Upper lobe of left lung (tissue), 6 donors: ENCODE results near the gene TNS3. TPM values are rescaled to one million over a fixed set of nuclear protein-coding genes. Genes with fewer than 3 reads are reported as not detected.

Experiments used
- ATAC-seq, 2 donors: fragments of 200-7000 bp; cut with Tn5 transposase; one replicate each; pipeline ENCODE4 v1.9.1; 2022; ENCODE audit warnings: mild to moderate bottlenecking in 2 of 2, moderate library complexity in 2 of 2; ENCODE audit not compliant: low FRiP score in 2 of 2
- DNase-seq, 2 donors: peaks; one replicate each; pipeline ENCODE4 v3.0.0-alpha.2; 2019 to 2020
- H3K27ac ChIP-seq, 4 donors: fragments of 200-600 bp; sonication (generic); one replicate each; pipeline ENCODE4 v1.5.1; 2016 to 2019
- H3K27me3 ChIP-seq, 4 donors: fragments of 200-600 bp; sonication (generic); one replicate each; pipeline ENCODE4 v1.5.1; 2017 to 2019
- H3K36me3 ChIP-seq, 4 donors: fragments of 200-600 bp; sonication (generic); one replicate each; pipeline ENCODE4 v1.5.1; 2016 to 2019
- H3K4me1 ChIP-seq, 4 donors: fragments of 200-600 bp; sonication (generic); one replicate each; pipeline ENCODE4 v1.5.1; 2018 to 2019
- H3K4me3 ChIP-seq, 4 donors: fragments of 200-600 bp; sonication (generic); one replicate each; pipeline ENCODE4 v1.5.1; 2017 to 2019; ENCODE audit warnings: mild to moderate bottlenecking in 2 of 4, moderate library complexity in 1 of 4
- H3K9me3 ChIP-seq, 4 donors: fragments of 200-600 bp; sonication (generic); one replicate each; pipeline ENCODE4 v1.5.1; 2018 to 2019
- EP300 ChIP-seq, 4 donors: sonication (generic); formaldehyde crosslinking; IDR thresholded peaks; one replicate each; pipeline ENCODE4 v1.5.1; 2017; ENCODE audit warnings: antibody characterized with exemption in 4 of 4, control low read depth in 2 of 4
- POLR2A ChIP-seq, 4 donors: fragments of 450-650 bp; IDR thresholded peaks; one replicate each; pipeline ENCODE4 v1.5.1; 2016 to 2017; ENCODE audit warnings: antibody characterized with exemption in 4 of 4, mild to moderate bottlenecking in 2 of 4
- POLR2AphosphoS5 ChIP-seq, 2 donors: sonication (generic); formaldehyde crosslinking; IDR thresholded peaks; one replicate each; pipeline ENCODE4 v1.5.1; 2017; ENCODE audit warnings: antibody characterized with exemption in 2 of 2
- WGBS, 2 donors: methylation state at CpG; one replicate each; pipeline ENCODE4 v1.1.5; 2017 to 2018; 5-methylcytosine and 5-hydroxymethylcytosine counted together
- total RNA-seq, 6 donors: library from RNA; depleted of rRNA in 4 of 6; stranded (reverse); fragments of >200 nt in 4 of 6; gene quantifications; one replicate each; pipeline versions ENCODE4 v1.1.0 to v1.2.1, GENCODE V29; 2016 to 2021
- TF ChIP-seq, protein P1 (sequence below), 6 experiments: fragments of 450-650 bp in 4 of 6; fragments of 200-600 bp in 2 of 6; sonication (generic) in 2 of 6; IDR thresholded peaks; one replicate each; pipeline ENCODE4 v1.5.1; 2016 to 2019; ENCODE audit warnings: antibody characterized with exemption in 6 of 6
- donor health status: DM: no; HTN: no; CAD: no; lungs with moderate emphysema.
- donor health status: DM: no; HTN: yes; CAD: no; lungs with severe emphysema.

Gene TNS3
- total RNA-seq, 6 donors from 2014 or later = 90.6 to 266 (median 143) TPM

DNA sequence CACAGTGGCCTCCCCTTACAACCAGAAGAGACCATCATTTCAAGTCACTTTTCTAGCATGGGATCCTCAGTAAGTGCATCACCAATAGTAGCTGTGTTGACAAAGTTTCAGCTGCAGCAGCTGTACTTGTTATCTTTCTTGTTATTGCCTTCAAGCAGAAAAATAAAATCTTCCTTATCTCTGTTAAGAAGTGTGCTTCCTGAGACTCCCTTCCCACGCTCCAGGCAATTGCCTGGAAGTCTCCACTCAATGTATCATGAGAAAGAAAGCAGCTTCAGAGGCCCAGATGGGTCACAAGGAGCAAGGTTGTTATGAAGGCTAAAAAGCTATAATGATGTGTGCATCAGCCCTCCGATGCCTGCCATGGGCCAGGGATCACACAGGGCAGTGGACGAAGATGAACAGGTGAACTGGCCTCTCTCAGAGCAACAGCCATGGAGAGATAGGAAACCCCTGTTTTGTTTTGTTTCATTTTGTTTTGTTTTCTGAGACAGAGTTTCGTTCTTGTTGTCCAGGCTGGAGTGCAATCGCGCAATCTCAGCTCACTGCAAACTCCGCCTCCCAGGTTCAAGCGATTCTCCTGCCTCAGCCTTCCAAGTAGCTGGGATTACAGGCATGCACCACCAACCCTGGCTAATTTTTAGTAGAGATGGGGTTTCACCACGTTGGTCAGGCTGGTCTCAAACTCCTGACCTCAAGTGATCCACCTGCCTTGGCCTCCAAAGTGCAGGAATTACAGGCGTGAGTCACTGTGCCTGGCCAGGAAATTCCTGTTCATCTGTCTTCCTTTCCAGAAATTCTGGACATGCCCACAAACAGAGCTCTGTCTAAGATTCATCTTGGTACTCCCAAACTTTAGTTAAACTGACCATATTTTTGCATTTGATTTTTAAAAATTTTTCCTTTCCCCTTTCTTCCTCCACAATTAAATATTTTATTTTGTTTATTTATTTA is 340.5 kb downstream of the TNS3 start:
- Histone ChIP-seq H3K27ac (no peak overlapping the region), H3K4me3 (no peak overlapping the region), H3K36me3 (no peaks in the 10 kb centered on the region), H3K4me1 (peaks cover 0 to 4% (median 0%) of the 10 kb centered on the region in 4 donors), H3K27me3 (no peaks in the 10 kb centered on the region), H3K9me3 (no peaks in the 10 kb centered on the region)
- ATAC-seq = no peak
- WGBS, 2 donors = 76 to 84% methylated on average over 10 of the region's 10 CpGs
- no peak for TF ChIP-seq POLR2A (IDR thresholded peaks at IDR 0.05)
- TF ChIP-seq, protein P1, sequence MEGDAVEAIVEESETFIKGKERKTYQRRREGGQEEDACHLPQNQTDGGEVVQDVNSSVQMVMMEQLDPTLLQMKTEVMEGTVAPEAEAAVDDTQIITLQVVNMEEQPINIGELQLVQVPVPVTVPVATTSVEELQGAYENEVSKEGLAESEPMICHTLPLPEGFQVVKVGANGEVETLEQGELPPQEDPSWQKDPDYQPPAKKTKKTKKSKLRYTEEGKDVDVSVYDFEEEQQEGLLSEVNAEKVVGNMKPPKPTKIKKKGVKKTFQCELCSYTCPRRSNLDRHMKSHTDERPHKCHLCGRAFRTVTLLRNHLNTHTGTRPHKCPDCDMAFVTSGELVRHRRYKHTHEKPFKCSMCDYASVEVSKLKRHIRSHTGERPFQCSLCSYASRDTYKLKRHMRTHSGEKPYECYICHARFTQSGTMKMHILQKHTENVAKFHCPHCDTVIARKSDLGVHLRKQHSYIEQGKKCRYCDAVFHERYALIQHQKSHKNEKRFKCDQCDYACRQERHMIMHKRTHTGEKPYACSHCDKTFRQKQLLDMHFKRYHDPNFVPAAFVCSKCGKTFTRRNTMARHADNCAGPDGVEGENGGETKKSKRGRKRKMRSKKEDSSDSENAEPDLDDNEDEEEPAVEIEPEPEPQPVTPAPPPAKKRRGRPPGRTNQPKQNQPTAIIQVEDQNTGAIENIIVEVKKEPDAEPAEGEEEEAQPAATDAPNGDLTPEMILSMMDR (IDR thresholded peaks at IDR 0.05) = no peak
- TF ChIP-seq EP300 (IDR thresholded peaks at IDR 0.05) = no peak
- no peak for TF ChIP-seq POLR2AphosphoS5 (IDR thresholded peaks at IDR 0.05)
- DNase-seq = no peak

DNA sequence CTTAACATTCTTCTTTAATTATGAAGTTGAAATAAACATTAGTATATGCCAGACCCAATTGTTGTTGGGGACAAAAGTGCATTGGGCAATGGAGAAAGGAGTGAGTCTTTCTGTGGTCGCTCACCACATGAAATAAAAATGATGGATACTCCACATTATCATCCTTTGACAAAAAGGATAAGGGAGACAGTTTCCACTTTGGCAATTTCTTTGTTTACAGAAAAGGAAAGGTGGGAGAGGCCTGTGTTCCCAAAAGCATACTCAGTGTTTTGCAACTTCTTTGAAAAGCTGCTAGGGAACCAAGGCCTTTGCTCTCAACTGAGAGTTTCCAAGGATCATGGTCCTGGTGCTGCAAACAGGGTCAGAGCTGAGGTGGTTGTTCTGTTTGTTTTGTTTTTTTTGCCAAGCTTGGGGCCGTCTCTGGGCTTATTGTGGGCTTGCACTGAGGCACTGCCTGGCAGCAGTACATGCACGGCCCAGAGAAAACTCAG is 341.9 kb downstream of the TNS3 start:
- Histone ChIP-seq H3K4me3 (no peak overlapping the region), H3K4me1 (peaks cover 0 to 4% (median 0%) of the 10 kb centered on the region in 4 donors), H3K27me3 (no peaks in the 10 kb centered on the region), H3K36me3 (no peaks in the 10 kb centered on the region), H3K27ac (no peak overlapping the region), H3K9me3 (no peaks in the 10 kb centered on the region)
- ATAC-seq = peak in 1 of 2 donors; percentile 27
- no peak for DNase-seq
- TF ChIP-seq, protein P1 (IDR thresholded peaks at IDR 0.05) = no peak
- no peak for TF ChIP-seq POLR2AphosphoS5 (IDR thresholded peaks at IDR 0.05)
- no peak for TF ChIP-seq POLR2A (IDR thresholded peaks at IDR 0.05)
- TF ChIP-seq EP300 (IDR thresholded peaks at IDR 0.05) = no peak
- WGBS, 2 donors = 83 to 85% methylated on average over 3 of the region's 3 CpGs

DNA sequence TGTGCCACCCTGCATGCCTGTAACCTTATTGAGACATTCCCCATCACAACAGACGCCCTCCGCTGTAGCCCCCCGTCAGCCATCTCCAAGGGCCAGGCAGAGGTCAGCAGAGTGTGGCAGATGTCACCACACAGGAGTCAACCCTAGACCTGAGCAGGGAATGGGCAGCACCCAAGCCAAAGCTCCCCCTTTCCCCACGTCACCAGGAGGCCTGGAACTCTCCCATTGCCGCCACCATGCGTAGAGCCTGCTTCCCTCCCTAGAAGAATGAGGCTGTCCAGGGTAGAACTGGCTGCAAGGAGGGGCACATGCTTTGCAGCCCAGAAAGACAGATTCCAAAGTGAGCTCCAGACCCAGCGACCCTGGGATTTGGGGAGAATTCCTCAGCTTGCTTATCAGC is 342.9 kb downstream of the TNS3 start:
- Histone ChIP-seq H3K27ac (no peak overlapping the region), H3K4me1 (peaks cover 0 to 4% (median 0%) of the 10 kb centered on the region in 4 donors), H3K27me3 (no peaks in the 10 kb centered on the region), H3K36me3 (no peaks in the 10 kb centered on the region), H3K9me3 (no peaks in the 10 kb centered on the region), H3K4me3 (no peak overlapping the region)
- 87 to 90% methylated on average over 6 to 7 of the region's 7 CpGs for WGBS, 2 donors
- ATAC-seq (peak in 1 of 2 donors; percentile 22), DNase-seq (no peak)
- TF ChIP-seq EP300 (IDR thresholded peaks at IDR 0.05) (no peak), POLR2A (IDR thresholded peaks at IDR 0.05) (no peak), POLR2AphosphoS5 (IDR thresholded peaks at IDR 0.05) (no peak)
- TF ChIP-seq, protein P1 (IDR thresholded peaks at IDR 0.05) = no peak

DNA sequence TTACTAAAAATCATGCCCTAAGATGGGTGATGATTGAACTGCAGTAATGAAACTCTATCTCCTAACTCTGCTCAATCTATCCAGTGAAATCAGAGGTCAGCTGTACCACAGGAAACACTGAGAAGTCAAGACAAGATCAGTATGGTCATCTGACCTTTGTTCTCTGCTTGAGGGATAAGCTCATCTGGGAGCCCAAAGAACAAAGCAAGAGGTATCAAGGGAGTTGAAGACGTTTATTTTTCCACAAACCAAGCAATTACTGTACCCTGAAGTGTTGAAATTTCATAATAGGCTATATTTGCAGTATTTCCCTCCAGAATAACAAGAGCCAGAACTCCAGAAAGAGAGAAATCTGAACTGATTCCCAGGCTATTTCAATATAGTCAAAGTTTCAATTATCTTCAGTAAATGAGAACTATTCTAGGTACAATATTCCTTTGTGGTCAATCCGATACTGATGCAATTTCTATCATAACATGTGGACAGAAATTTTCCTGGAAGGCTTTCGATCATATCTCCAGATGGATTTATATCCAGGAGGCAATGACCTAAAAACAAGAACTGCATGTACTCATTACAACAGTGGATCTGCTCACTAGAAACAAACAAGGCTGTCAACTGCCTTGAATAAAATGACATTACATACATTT is 345.3 kb downstream of the TNS3 start:
- Histone ChIP-seq H3K36me3 (no peaks in the 10 kb centered on the region), H3K4me1 (peaks cover 0 to 4% (median 0%) of the 10 kb centered on the region in 4 donors)

More for the DNA sequence above, 345.3 kb downstream of the TNS3 start:
- WGBS, 2 donors = 72 to 75% methylated on average over 3 of the region's 3 CpGs
- H3K9me3 ChIP-seq = no peaks in the 10 kb centered on the region
- no peaks in the 10 kb centered on the region for H3K27me3 ChIP-seq
- TF ChIP-seq POLR2AphosphoS5 (IDR thresholded peaks at IDR 0.05) = no peak
- no peak for TF ChIP-seq EP300 (IDR thresholded peaks at IDR 0.05)
- TF ChIP-seq, protein P1 (IDR thresholded peaks at IDR 0.05) = no peak
- TF ChIP-seq POLR2A (IDR thresholded peaks at IDR 0.05) = no peak
- DNase-seq = no peak
- no peak for ATAC-seq
- H3K4me3 ChIP-seq = no peak overlapping the region
- H3K27ac ChIP-seq = no peak overlapping the region
